GM21528 (cell line): ENCODE data around the gene RNF224.
A peak's percentile ranks its signal among the peaks of the same experiment; 100 is the strongest.
"Not testable (repeated sequence)": the region's sequence is repeated elsewhere in the genome, so short reads cannot be mapped to it uniquely, and the experiment has no call there.

Experiments
- ATAC-seq: cut with Tn5 transposase; IDR thresholded peaks from one replicate; pipeline ENCODE4 v1.9.1; 2021; ENCODE audit warnings: mild to moderate bottlenecking, moderate library complexity; ENCODE audit not compliant: unreplicated experiment, low FRiP score

RNF224 gene

DNA sequence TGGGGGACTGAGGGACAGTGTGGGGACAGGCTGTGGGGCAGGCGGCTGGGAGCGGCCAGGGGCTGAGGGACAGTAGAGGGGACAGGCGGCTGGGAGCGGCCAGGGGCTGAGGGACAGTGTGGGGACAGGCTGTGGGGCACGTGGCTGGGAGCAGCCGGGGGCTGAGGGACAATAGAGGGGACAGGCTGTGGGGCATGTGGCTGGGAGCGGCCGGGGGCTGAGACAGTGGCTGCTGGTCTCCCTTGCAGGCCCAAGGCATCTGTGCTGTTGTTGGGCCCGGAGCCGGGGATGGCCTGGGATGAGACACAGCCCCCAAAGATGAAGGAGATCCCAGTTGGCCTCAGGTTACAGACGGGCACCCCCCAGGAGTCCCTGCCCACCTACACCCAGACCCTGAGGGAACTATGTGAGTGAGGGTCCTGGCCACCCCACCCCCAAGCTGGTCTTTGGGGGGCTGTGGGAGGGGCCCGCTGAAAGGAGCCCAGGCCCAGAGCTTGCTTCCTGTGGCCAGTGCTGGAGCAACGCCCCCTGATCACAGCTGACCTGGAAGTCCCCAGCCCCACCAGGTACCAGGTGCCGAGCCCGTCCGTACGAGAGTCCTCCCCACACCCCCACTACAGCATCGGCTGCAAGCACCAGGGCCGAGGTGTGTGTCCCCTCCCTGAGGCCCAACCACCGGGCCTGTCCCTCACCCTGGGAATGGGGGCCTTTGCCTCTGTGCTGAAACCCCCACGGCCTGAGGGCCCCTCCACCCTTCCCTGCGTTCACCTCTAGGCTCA, 24.4 kb downstream of the RNF224 start:
- ATAC-seq = no peak

GRCh38 chr9:137252555-137253506, 25.5 kb downstream of the RNF224 start:
- ATAC-seq = no peak

GRCh38 chr9:137253717-137254623, 26.7 kb downstream of the RNF224 start:
- no peak for ATAC-seq

GRCh38 chr9:137254624-137255447, 27.5 kb downstream of the RNF224 start, which contains the start of gene NELFB:
Gene NELFB, plus strand, starts transcription at chr9:137255327.
- ATAC-seq = peak; percentile 66

- ATAC-seq = peak; percentile 33
Measured at GRCh38 chr9:137255448-137256114, 28.3 kb downstream of the RNF224 start.

GRCh38 chr9:137256362-137256761, 29.1 kb downstream of the RNF224 start:
- ATAC-seq = no peak

- no peak for ATAC-seq
Measured at GRCh38 chr9:137256856-137257255, 29.6 kb downstream of the RNF224 start.

DNA sequence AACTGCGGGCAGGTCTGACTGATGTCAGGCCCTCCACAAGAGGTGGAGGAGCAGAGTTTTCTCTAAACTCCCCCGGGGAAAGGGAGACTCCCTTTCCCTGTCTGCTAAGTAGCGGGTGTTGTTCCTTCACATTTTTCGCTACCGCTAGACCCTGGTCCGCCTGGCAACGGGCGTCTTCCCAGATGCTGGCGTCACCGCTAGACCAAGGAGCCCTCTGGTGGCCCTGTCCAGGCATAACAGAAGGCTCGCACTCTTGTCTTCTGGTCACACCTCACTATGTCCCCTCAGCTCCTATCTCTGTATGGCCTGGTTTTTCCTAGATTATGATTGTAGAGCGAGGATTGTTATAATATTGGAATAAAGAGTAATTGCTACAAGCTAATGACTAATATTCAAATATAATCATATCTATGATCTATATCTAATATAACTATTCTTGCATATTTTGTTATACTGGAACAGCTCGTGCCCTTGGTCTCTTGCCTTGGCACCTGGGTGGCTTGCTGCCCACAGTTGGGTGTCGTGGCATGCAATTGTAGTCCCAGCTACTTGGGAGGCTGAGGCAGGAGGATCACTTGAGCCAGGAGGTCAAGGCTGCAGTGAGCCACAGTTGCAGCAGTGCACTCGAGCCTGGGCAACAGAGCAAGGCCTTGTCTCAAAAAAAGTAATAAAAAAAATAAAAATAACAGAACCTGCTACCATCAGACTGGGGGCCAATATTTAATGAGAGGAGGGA, 35.0 kb downstream of the RNF224 start:
- ATAC-seq = not testable (repeated sequence)

- no peak for ATAC-seq
Measured at GRCh38 chr9:137262909-137263285, 35.6 kb downstream of the RNF224 start.

- no peak for ATAC-seq
Measured at GRCh38 chr9:137263506-137263905, 36.2 kb downstream of the RNF224 start.

GRCh38 chr9:137264067-137264466, 36.8 kb downstream of the RNF224 start:
- no peak for ATAC-seq

DNA sequence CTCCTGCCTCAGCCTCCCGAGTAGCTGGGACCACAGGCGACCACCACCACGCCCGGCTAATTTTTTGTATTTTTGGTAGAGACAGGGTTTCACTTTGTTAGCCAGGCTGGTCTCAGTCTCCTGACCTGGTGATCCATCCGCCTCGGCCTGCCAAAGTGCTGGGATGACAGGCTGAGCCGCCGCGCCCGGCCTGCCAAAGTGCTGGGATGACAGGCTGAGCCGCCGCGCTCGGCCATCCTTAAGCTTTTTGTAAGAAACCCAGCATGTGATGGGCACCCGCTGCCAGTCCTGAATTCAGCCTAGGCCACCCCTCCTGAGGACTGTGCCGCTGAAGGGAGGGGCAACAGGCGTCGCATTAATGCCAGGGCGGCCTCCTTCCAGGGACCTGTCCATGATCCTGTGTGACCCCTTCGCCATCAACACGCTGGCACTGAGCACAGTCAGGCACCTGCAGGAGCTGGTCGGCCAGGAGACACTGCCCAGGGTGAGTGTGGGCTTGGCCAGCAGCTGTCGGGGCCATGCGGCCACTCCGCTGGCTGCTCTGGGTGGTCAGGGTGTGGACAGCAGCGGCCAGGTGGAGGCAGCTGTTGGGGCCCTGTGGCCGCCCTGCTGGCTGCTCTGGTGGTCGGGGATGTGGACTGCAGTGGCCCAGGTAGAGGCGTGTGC, 38.3 kb downstream of the RNF224 start:
- ATAC-seq = no peak

- ATAC-seq = no peak
Measured at GRCh38 chr9:137266162-137266527, 38.8 kb downstream of the RNF224 start.

- ATAC-seq = no peak
Measured at GRCh38 chr9:137266585-137267453, 39.5 kb downstream of the RNF224 start.

- ATAC-seq = no peak
Measured at GRCh38 chr9:137267933-137268355, 40.6 kb downstream of the RNF224 start.

DNA sequence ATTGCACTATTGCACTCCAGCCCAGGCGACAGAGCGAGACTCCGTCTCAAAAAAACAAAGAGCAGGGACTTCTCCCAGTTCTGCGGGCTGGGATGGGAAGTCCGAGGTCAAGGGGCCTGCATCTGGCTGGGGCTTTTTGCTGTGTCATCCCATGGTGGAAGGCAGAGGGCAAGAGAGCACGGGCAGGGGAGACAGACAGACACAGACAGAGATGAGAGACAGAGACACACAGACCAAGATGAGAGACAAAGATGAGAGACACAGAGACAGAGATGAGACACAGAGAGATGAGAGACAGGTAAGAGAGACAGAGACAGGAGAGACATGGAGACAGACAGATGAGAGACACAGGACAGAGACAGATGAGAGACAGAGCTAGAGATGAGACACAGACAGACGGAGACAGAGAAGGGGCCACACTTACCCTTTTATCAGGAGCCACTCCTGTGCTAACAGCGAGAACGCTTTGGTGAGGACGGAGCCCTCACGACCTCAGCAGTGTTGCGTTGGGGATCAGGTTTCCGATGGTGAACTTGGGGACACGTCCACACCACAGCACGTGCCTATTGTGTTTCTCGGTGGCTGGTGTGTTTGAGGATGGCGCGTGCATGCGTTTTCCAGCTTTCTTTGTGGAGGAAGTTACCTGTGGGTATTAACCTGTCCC, 41.4 kb downstream of the RNF224 start:
- ATAC-seq = no peak
